Fibroblast of lung (primary cell): ENCODE results near the gene SLAMF9.

Source experiments
- EZH2 ChIP-seq: IDR thresholded peaks from 2 replicates; pipeline ENCODE4 v1.5.1; 2012; ENCODE audit warnings: low read length, control low read depth, mild to moderate bottlenecking; ENCODE audit errors: missing control alignments
- TF ChIP-seq, protein P1 (sequence below), 2 donors: IDR thresholded peaks in 1 of 2; conservative IDR thresholded peaks in 1 of 2; 1 replicate in 1 of 2; 2 replicates in 1 of 2; pipeline ENCODE4 v1.5.1; 2011 to 2012; ENCODE audit warnings: low read length in 2 of 2, control low read depth in 1 of 2, inconsistent platforms in 1 of 2, low read depth in 1 of 2, mild to moderate bottlenecking in 1 of 2

DNA sequence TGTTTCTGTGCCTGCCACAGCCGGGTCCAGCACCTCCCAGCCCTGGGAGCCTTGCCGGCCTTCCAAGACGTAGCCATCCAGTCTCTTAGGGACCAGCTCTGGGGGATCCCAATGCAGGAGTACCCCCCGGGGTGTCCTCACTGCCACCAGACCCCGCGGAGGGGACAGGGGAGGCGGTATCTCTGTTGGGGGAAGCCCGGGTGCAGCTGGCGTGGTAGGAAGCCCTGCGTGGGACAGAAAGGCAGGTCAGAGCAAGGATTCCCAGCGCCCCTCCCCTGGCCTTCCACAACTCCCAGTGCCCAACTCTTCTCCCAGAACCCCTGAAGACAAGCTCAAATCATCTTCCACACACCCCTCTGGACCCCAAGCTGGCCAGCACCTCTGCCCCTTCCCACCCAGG lies 23.8 kb downstream of the SLAMF9 start:
- TF ChIP-seq, protein P1, sequence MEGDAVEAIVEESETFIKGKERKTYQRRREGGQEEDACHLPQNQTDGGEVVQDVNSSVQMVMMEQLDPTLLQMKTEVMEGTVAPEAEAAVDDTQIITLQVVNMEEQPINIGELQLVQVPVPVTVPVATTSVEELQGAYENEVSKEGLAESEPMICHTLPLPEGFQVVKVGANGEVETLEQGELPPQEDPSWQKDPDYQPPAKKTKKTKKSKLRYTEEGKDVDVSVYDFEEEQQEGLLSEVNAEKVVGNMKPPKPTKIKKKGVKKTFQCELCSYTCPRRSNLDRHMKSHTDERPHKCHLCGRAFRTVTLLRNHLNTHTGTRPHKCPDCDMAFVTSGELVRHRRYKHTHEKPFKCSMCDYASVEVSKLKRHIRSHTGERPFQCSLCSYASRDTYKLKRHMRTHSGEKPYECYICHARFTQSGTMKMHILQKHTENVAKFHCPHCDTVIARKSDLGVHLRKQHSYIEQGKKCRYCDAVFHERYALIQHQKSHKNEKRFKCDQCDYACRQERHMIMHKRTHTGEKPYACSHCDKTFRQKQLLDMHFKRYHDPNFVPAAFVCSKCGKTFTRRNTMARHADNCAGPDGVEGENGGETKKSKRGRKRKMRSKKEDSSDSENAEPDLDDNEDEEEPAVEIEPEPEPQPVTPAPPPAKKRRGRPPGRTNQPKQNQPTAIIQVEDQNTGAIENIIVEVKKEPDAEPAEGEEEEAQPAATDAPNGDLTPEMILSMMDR (conservative IDR thresholded peaks at IDR 0.05 in 1 of 2, IDR thresholded peaks at IDR 0.05 in 1 of 2; ENCODE audit: low read depth in 1 of 2, low read length in 2 of 2) = no peak
- no peak for TF ChIP-seq EZH2
